Measurements from ENCODE around the gene GNB1.

GNB1 gene

GRCh38 chr1:1906185-1907097 lies 15.6 kb upstream of the GNB1 start:
- no peaks in the 10 kb centered on the region for H3K36me3 Mint-ChIP-seq (ENCODE audit: low read depth)
- no peaks in the 10 kb centered on the region for H3K9me3 Mint-ChIP-seq
- no peak overlapping the region for H3K27ac Mint-ChIP-seq
- H3K4me1 Mint-ChIP-seq (ENCODE audit: low read depth): peaks cover 13% of the 10 kb centered on the region
- H3K4me3 Mint-ChIP-seq: no peak overlapping the region
- H3K27me3 Mint-ChIP-seq: no peaks in the 10 kb centered on the region

- Mint-ChIP-seq H3K27ac (no peak overlapping the region), H3K4me1 (ENCODE audit: low read depth) (peaks cover 5% of the 10 kb centered on the region), H3K27me3 (no peaks in the 10 kb centered on the region), H3K4me3 (no peak overlapping the region), H3K36me3 (ENCODE audit: low read depth) (no peaks in the 10 kb centered on the region), H3K9me3 (no peaks in the 10 kb centered on the region)
Measured at GRCh38 chr1:1903224-1903623, 12.3 kb upstream of the GNB1 start.

- Mint-ChIP-seq H3K36me3 (ENCODE audit: low read depth) (no peaks in the 10 kb centered on the region), H3K27me3 (no peaks in the 10 kb centered on the region), H3K4me1 (ENCODE audit: low read depth) (peaks cover 5% of the 10 kb centered on the region), H3K4me3 (no peak overlapping the region), H3K9me3 (no peaks in the 10 kb centered on the region), H3K27ac (no peak overlapping the region)
Measured at GRCh38 chr1:1901641-1902294, 10.9 kb upstream of the GNB1 start.

- Mint-ChIP-seq H3K4me3 (no peak overlapping the region), H3K27ac (no peak overlapping the region), H3K36me3 (ENCODE audit: low read depth) (no peaks in the 10 kb centered on the region), H3K9me3 (no peaks in the 10 kb centered on the region), H3K4me1 (ENCODE audit: low read depth) (peaks cover 2% of the 10 kb centered on the region), H3K27me3 (no peaks in the 10 kb centered on the region)
Measured at GRCh38 chr1:1900883-1901640, 10.2 kb upstream of the GNB1 start.

- H3K4me1 Mint-ChIP-seq (ENCODE audit: low read depth): peaks cover 11% of the 10 kb centered on the region
- H3K27ac Mint-ChIP-seq: no peak overlapping the region
- no peaks in the 10 kb centered on the region for H3K9me3 Mint-ChIP-seq
- no peaks in the 10 kb centered on the region for H3K36me3 Mint-ChIP-seq (ENCODE audit: low read depth)
- H3K4me3 Mint-ChIP-seq: no peak overlapping the region
- no peaks in the 10 kb centered on the region for H3K27me3 Mint-ChIP-seq
Measured at GRCh38 chr1:1899967-1900327, 9.1 kb upstream of the GNB1 start.

- H3K4me3 Mint-ChIP-seq: no peak overlapping the region
- no peaks in the 10 kb centered on the region for H3K9me3 Mint-ChIP-seq
- no peaks in the 10 kb centered on the region for H3K27me3 Mint-ChIP-seq
- peaks cover 17% of the 10 kb centered on the region for H3K4me1 Mint-ChIP-seq (ENCODE audit: low read depth)
- no peaks in the 10 kb centered on the region for H3K36me3 Mint-ChIP-seq (ENCODE audit: low read depth)
- no peak overlapping the region for H3K27ac Mint-ChIP-seq
Measured at GRCh38 chr1:1899266-1899966, 8.5 kb upstream of the GNB1 start.

GRCh38 chr1:1898246-1898933 lies 7.5 kb upstream of the GNB1 start:
- no peaks in the 10 kb centered on the region for H3K9me3 Mint-ChIP-seq
- no peak overlapping the region for H3K4me3 Mint-ChIP-seq
- H3K36me3 Mint-ChIP-seq (ENCODE audit: low read depth): no peaks in the 10 kb centered on the region
- H3K4me1 Mint-ChIP-seq (ENCODE audit: low read depth): peaks cover 25% of the 10 kb centered on the region
- H3K27ac Mint-ChIP-seq: no peak overlapping the region
- no peaks in the 10 kb centered on the region for H3K27me3 Mint-ChIP-seq

- Mint-ChIP-seq H3K27me3 (no peaks in the 10 kb centered on the region), H3K4me1 (ENCODE audit: low read depth) (peaks cover 38% of the 10 kb centered on the region), H3K36me3 (ENCODE audit: low read depth) (no peaks in the 10 kb centered on the region), H3K9me3 (no peaks in the 10 kb centered on the region), H3K4me3 (no peak overlapping the region), H3K27ac (no peak overlapping the region)
Measured at GRCh38 chr1:1895456-1896336, 4.8 kb upstream of the GNB1 start.

- Mint-ChIP-seq H3K36me3 (ENCODE audit: low read depth) (no peaks in the 10 kb centered on the region), H3K4me3 (no peak overlapping the region), H3K9me3 (no peaks in the 10 kb centered on the region), H3K27me3 (no peaks in the 10 kb centered on the region), H3K27ac (peak overlapping the region; percentile 53), H3K4me1 (ENCODE audit: low read depth) (peaks cover 38% of the 10 kb centered on the region)
Measured at GRCh38 chr1:1895060-1895418, 4.2 kb upstream of the GNB1 start.

GRCh38 chr1:1894354-1895059 lies 3.6 kb upstream of the GNB1 start:
- Mint-ChIP-seq H3K4me1 (ENCODE audit: low read depth) (peaks cover 38% of the 10 kb centered on the region), H3K27me3 (no peaks in the 10 kb centered on the region), H3K36me3 (ENCODE audit: low read depth) (no peaks in the 10 kb centered on the region), H3K4me3 (no peak overlapping the region), H3K9me3 (no peaks in the 10 kb centered on the region), H3K27ac (peak overlapping the region; percentile 53)

GRCh38 chr1:1893997-1894353 lies 3.1 kb upstream of the GNB1 start:
- Mint-ChIP-seq H3K27me3 (no peaks in the 10 kb centered on the region), H3K4me3 (no peak overlapping the region), H3K36me3 (ENCODE audit: low read depth) (peaks cover 4% of the 10 kb centered on the region), H3K9me3 (no peaks in the 10 kb centered on the region), H3K27ac (no peak overlapping the region), H3K4me1 (ENCODE audit: low read depth) (peaks cover 43% of the 10 kb centered on the region)

GRCh38 chr1:1893291-1893985 lies 2.6 kb upstream of the GNB1 start:
- Mint-ChIP-seq H3K4me3 (no peak overlapping the region), H3K9me3 (no peaks in the 10 kb centered on the region), H3K27me3 (no peaks in the 10 kb centered on the region), H3K4me1 (ENCODE audit: low read depth) (peaks cover 48% of the 10 kb centered on the region), H3K27ac (peak overlapping the region; percentile 40), H3K36me3 (ENCODE audit: low read depth) (peaks cover 7% of the 10 kb centered on the region)

- peaks cover 12% of the 10 kb centered on the region for H3K36me3 Mint-ChIP-seq (ENCODE audit: low read depth)
- H3K27me3 Mint-ChIP-seq: no peaks in the 10 kb centered on the region
- H3K27ac Mint-ChIP-seq: peak overlapping the region; percentile 72
- H3K4me3 Mint-ChIP-seq: peak overlapping the region; percentile 88
- peaks cover 55% of the 10 kb centered on the region for H3K4me1 Mint-ChIP-seq (ENCODE audit: low read depth)
- H3K9me3 Mint-ChIP-seq: no peaks in the 10 kb centered on the region
Measured at GRCh38 chr1:1892763-1893120, 1.9 kb upstream of the GNB1 start.

Measured in stimulated activated naive CD8-positive, alpha-beta T cell treated with anti-CD3 and anti-CD28 coated beads, Interleukin-15, Interleukin-2, amounts not matched to agents 100 ng/mL and 50 ng/mL, for 24 hours (primary cell).